ENCODE results near the gene GPR158. TPM values are rescaled to one million over a fixed set of nuclear protein-coding genes. Genes with fewer than 3 reads are reported as not detected.

The GPR158 gene
- total and polyA plus RNA-seq, 9 of the 15 experiments (the other 6 are each of a cell fraction or from before 2014, with no cell fraction given): 4.0 to 7.6 (median 5.0) TPM

- Histone ChIP-seq H3K27me3 (ENCODE audit: control insufficient read depth in 2 of 2, insufficient read depth in 2 of 2, low read length in 2 of 2) (no peaks in the 10 kb centered on the region), H3K9ac (ENCODE audit: insufficient read depth in 1 of 2, low read depth in 2 of 2, low read length in 2 of 2) (no peak overlapping the region), H3K27ac (ENCODE audit: extremely low read depth, low read depth, low read length) (no peak overlapping the region), H3K4me1 (replicated peaks in 1 of 2; ENCODE audit: control insufficient read depth in 2 of 2, insufficient read depth in 2 of 2, low read length in 2 of 2) (no peaks in the 10 kb centered on the region), H3K79me2 (ENCODE audit: control insufficient read depth, insufficient read depth, low read length) (no peaks in the 10 kb centered on the region), H3K36me3 (ENCODE audit: control insufficient read depth, insufficient read depth, low read length) (no peaks in the 10 kb centered on the region), H2AFZ (ENCODE audit: low read depth, low read length) (no peak overlapping the region), H4K20me1 (replicated peaks; ENCODE audit: control insufficient read depth, insufficient read depth, low read length) (no peaks in the 10 kb centered on the region), H3K9me1 (ENCODE audit: control insufficient read depth, insufficient read depth, low read length) (no peaks in the 10 kb centered on the region), H3K4me2 (ENCODE audit: insufficient read depth, low read length) (no peak overlapping the region), H3K9me3 (replicated peaks; ENCODE audit: control insufficient read depth, insufficient read depth, low read depth, low read length) (no peaks in the 10 kb centered on the region), H3K4me3 (no peak overlapping the region)
- ChIA-PET POLR2A (no interaction called here), CTCF (ENCODE audit: low intra/inter-chr PET ratio) (no interaction called here)
- no peak for TF ChIP-seq CEBPB (tag; IDR thresholded peaks at IDR 0.05)
- no peak for TF ChIP-seq ZNF134 (CRISPR knock-in tag; conservative IDR thresholded peaks at IDR 0.05)
- no peak for TF ChIP-seq ZNF639 (CRISPR knock-in tag; conservative IDR thresholded peaks at IDR 0.05 in 1 of 2, IDR thresholded peaks at IDR 0.05 in 1 of 2)
- TF ChIP-seq TRIM25 (IDR thresholded peaks at IDR 0.05; ENCODE audit: borderline replicate concordance): no peak
- TF ChIP-seq CXXC5 (CRISPR knock-in tag; IDR thresholded peaks at IDR 0.05): no peak
- no peak for TF ChIP-seq NR0B1 (IDR thresholded peaks at IDR 0.05; ENCODE audit: partially characterized antibody)
- TF ChIP-seq CBFA2T2 (conservative IDR thresholded peaks at IDR 0.05): no peak
- no peak for TF ChIP-seq MTF1 (CRISPR knock-in tag; IDR thresholded peaks at IDR 0.05; ENCODE audit: borderline replicate concordance)
- no peak for TF ChIP-seq MXI1 (IDR thresholded peaks at IDR 0.05; ENCODE audit: low read depth, low read length)
- no peak for TF ChIP-seq SAFB (IDR thresholded peaks at IDR 0.05; ENCODE audit: borderline replicate concordance, low read depth, low read length)
- no peak for TF ChIP-seq KAT2B (IDR thresholded peaks at IDR 0.05; ENCODE audit: low read depth, low read length)
- no peak for TF ChIP-seq ZNF561 (CRISPR knock-in tag; conservative IDR thresholded peaks at IDR 0.05)
- TF ChIP-seq HES1 (IDR thresholded peaks at IDR 0.05; ENCODE audit: low read depth): no peak
- no peak for TF ChIP-seq ZNF140 (CRISPR knock-in tag; IDR thresholded peaks at IDR 0.05)
- TF ChIP-seq ZNF717 (CRISPR knock-in tag; IDR thresholded peaks at IDR 0.05): no peak
- BruUV-seq (replicated peaks): no TSS peak
- DNase-seq (ENCODE audit: extremely low read depth in 1 of 4, low spot score in 3 of 4) (no peak), ATAC-seq (no peak), FAIRE-seq (no peak)
- intact Hi-C loops (cut with micrococcal nuclease): no loop called here
- in situ Hi-C loops (cut with MboI): no loop called here
- WGBS (ENCODE audit: insufficient coverage, low coverage, missing lambda C conversion rate): 0% methylated on average over 2 of the region's 2 CpGs
Measured at GRCh38 chr10:25425776-25426175, 251.0 kb downstream of the GPR158 start.
